ENCODE results near the gene SLC12A8. TPM values are rescaled to one million over a fixed set of nuclear protein-coding genes. Genes with fewer than 3 reads are reported as not detected.

SLC12A8 gene
- total RNA-seq, 1 donor from 2014 or later: 9.1 TPM

DNA sequence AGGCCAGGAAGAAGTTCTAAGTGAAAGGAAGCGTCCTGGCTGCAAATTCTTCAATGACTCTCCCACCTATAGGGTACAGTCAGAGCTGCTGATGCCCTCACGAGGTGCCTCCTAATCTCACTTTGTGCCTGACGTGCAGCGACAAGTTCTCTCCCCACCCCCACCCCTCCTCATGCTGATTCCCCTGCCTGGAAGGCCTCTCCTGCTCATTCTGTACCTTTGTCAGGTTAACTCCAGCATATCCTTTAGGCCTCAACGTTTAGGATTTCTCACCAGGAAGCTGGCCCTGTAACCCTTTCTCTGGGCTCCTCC, 25.0 kb downstream of the SLC12A8 start:
- Histone ChIP-seq H3K27ac (no peak overlapping the region), H3K9me3 (no peaks in the 10 kb centered on the region), H3K27me3 (ENCODE audit: low read depth) (no peaks in the 10 kb centered on the region), H3K36me3 (no peaks in the 10 kb centered on the region), H3K4me3 (no peak overlapping the region), H3K4me1 (no peaks in the 10 kb centered on the region)
- intact Hi-C loops (cut with DNase I): no loop called here
- TF ChIP-seq, protein P1, sequence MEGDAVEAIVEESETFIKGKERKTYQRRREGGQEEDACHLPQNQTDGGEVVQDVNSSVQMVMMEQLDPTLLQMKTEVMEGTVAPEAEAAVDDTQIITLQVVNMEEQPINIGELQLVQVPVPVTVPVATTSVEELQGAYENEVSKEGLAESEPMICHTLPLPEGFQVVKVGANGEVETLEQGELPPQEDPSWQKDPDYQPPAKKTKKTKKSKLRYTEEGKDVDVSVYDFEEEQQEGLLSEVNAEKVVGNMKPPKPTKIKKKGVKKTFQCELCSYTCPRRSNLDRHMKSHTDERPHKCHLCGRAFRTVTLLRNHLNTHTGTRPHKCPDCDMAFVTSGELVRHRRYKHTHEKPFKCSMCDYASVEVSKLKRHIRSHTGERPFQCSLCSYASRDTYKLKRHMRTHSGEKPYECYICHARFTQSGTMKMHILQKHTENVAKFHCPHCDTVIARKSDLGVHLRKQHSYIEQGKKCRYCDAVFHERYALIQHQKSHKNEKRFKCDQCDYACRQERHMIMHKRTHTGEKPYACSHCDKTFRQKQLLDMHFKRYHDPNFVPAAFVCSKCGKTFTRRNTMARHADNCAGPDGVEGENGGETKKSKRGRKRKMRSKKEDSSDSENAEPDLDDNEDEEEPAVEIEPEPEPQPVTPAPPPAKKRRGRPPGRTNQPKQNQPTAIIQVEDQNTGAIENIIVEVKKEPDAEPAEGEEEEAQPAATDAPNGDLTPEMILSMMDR (IDR thresholded peaks at IDR 0.05): no peak
- no peak for ATAC-seq
- DNase-seq: no peak

DNA sequence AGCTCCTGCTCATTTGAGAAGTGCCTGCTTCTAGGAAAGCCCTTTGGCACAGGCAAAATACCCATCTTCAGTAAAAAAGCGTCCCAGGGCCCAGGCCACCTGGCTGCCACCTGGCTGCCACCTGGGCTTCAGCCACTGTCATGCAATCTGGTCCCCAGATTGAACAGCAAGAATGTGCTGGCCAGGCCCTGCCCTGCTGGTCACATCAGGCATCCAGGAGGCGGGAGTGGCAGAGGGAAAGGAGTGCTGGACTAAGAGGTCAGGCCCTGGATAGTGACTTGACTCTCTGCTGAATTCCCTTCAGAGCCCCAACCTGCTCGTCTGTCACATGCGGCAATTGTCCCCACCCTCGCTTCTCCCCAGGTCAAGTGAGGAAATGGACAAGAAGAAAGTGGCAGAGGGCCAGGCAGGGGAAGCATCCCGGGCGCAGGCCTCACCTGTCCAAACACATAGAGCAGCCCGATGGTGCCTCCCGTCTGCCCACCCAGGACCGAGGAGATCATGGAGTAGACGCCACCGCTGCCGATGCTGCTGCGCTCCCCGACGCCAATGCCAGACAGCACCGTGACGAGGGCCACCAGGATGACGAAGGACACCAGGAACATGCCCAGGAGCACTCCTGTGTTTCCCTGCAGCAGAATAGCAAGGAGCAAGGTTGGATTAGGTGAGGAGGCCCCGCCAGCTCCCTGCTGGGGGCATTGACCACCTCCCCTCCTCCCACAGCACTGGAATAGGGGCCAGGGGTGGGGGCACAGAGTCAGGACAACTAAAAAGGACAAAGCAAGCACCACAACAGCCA, 25.5 kb downstream of the SLC12A8 start:
- Histone ChIP-seq H3K4me1 (no peaks in the 10 kb centered on the region), H3K27ac (no peak overlapping the region), H3K36me3 (no peaks in the 10 kb centered on the region), H3K27me3 (ENCODE audit: low read depth) (no peaks in the 10 kb centered on the region), H3K4me3 (no peak overlapping the region), H3K9me3 (no peaks in the 10 kb centered on the region)
- TF ChIP-seq, protein P1 (IDR thresholded peaks at IDR 0.05): no peak
- intact Hi-C loops (cut with DNase I): no loop called here
- DNase-seq: no peak
- no peak for ATAC-seq

DNA sequence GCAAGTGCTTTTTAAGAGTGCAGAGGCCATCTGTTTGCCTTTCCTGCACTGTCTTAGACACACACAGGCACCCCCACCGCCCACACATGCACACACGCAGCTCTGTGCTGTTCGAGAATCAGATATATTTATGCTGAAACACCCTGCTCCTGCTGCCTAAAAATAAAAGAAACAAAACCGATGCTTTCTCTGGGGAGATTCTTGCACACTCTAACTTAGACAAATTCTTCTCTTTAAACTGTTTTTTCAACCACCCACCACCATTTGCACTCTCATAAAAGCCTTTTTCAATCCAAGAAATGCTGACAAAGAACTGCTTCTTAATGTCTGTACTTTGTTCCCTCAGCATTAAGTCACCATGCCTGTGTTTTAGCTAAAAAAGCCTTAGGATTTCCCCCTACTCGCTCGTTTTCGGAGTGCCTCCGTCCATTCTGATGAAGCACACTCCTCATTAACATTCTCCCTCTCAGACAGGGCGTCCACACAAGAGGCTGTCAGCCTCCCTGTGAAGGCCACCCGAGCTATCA, 26.2 kb downstream of the SLC12A8 start:
- TF ChIP-seq, protein P1 (IDR thresholded peaks at IDR 0.05): no peak
- no peaks in the 10 kb centered on the region for H3K4me1 ChIP-seq
- no peak overlapping the region for H3K4me3 ChIP-seq
- no peaks in the 10 kb centered on the region for H3K36me3 ChIP-seq
- no peak overlapping the region for H3K27ac ChIP-seq
- H3K27me3 ChIP-seq (ENCODE audit: low read depth): no peaks in the 10 kb centered on the region
- DNase-seq (no peak), ATAC-seq (no peak)
- no peaks in the 10 kb centered on the region for H3K9me3 ChIP-seq
- intact Hi-C loops (cut with DNase I): no loop called here

DNA sequence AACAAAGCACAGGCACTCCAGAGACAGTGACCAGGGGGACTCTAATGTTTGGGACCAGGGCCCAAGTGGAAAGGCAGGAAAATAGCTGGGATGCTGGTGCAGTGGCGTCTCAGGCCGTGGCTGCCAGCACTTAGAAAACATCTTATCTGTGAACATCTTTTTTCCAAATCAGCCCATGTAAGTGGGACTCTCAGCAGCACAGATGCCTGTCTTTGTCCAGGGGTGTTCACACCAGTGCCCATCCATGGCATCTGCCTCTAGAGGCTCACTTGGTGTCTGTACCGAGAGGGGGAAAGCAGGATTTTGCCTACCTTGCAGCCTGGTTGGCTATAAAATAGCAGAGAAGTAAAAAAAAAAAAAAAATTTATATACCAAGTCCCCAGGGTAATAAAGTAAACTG, 26.7 kb downstream of the SLC12A8 start:
- Histone ChIP-seq H3K4me3 (no peak overlapping the region), H3K9me3 (no peaks in the 10 kb centered on the region), H3K4me1 (no peaks in the 10 kb centered on the region), H3K27ac (no peak overlapping the region), H3K36me3 (no peaks in the 10 kb centered on the region), H3K27me3 (ENCODE audit: low read depth) (no peaks in the 10 kb centered on the region)
- ATAC-seq: no peak
- intact Hi-C loops (cut with DNase I): no loop called here
- no peak for DNase-seq
- TF ChIP-seq, protein P1 (IDR thresholded peaks at IDR 0.05): no peak

DNA sequence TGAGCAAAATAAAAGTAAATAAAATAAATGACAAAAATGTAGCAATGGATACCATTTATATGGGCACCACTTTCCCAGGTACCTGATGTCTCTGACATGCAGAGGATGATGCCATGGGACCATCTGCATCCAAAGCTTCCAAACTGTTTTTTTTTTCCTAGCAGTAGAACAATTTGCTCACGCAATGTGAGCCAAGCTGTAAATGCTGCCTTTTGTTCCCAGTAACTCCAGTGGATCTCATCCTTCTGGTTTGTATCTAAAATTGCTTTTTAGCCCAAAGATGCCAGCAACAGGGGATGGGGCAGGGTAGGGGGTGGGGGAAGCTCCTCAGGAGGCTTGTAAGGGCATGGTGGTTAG, 32.7 kb downstream of the SLC12A8 start:
- Histone ChIP-seq H3K27ac (no peak overlapping the region), H3K4me1 (no peaks in the 10 kb centered on the region), H3K27me3 (ENCODE audit: low read depth) (no peaks in the 10 kb centered on the region), H3K4me3 (no peak overlapping the region), H3K9me3 (no peaks in the 10 kb centered on the region), H3K36me3 (no peaks in the 10 kb centered on the region)
- intact Hi-C loops (cut with DNase I): no loop called here
- TF ChIP-seq, protein P1 (IDR thresholded peaks at IDR 0.05): no peak
- DNase-seq (no peak), ATAC-seq (no peak)
